Measurements from ENCODE around the gene HPCAL1. TPM values are rescaled to one million over a fixed set of nuclear protein-coding genes. Genes with fewer than 3 reads are reported as not detected.

HPCAL1 gene
- total RNA-seq, 1 donor from 2014 or later: 69.1 TPM

Other genes with a start within 250 kb of the HPCAL1 start
- gene CYS1, start 222.5 kb upstream of the HPCAL1 start, total RNA-seq: 0.04 and 0.07 TPM in 2 replicates
- gene RRM2, start 180.2 kb upstream of the HPCAL1 start, total RNA-seq: 58.2 and 88.6 TPM in 2 replicates
- 191 and 209 TPM in 2 replicates for gene ODC1, start 145.4 kb downstream of the HPCAL1 start, total RNA-seq

Data from pulmonary artery endothelial cell (primary cell).